ENCODE measurements around the gene PANX1.

The PANX1 gene

GRCh38 chr11:94142308-94143281 is 14.0 kb downstream of the PANX1 start:
- no peak for TF ChIP-seq CTCF (IDR thresholded peaks at IDR 0.05; ENCODE audit: borderline replicate concordance, insufficient read depth, low read depth, low read length)
- H3K4me3 ChIP-seq (ENCODE audit: low read depth, low read length) = no peak overlapping the region

GRCh38 chr11:94144216-94144615 is 15.6 kb downstream of the PANX1 start:
- no peak for TF ChIP-seq CTCF (IDR thresholded peaks at IDR 0.05; ENCODE audit: borderline replicate concordance, insufficient read depth, low read depth, low read length)
- H3K4me3 ChIP-seq (ENCODE audit: low read depth, low read length) = no peak overlapping the region

- no peak overlapping the region for H3K4me3 ChIP-seq (ENCODE audit: low read depth, low read length)
- no peak for TF ChIP-seq CTCF (IDR thresholded peaks at IDR 0.05; ENCODE audit: borderline replicate concordance, insufficient read depth, low read depth, low read length)
Observed at GRCh38 chr11:94144664-94145063, 16.0 kb downstream of the PANX1 start.

- no peak for TF ChIP-seq CTCF (IDR thresholded peaks at IDR 0.05; ENCODE audit: borderline replicate concordance, insufficient read depth, low read depth, low read length)
- no peak overlapping the region for H3K4me3 ChIP-seq (ENCODE audit: low read depth, low read length)
Observed at GRCh38 chr11:94145431-94145830, 16.8 kb downstream of the PANX1 start.

GRCh38 chr11:94145916-94146315 is 17.3 kb downstream of the PANX1 start:
- no peak overlapping the region for H3K4me3 ChIP-seq (ENCODE audit: low read depth, low read length)
- TF ChIP-seq CTCF (IDR thresholded peaks at IDR 0.05; ENCODE audit: borderline replicate concordance, insufficient read depth, low read depth, low read length) = no peak

- TF ChIP-seq CTCF (IDR thresholded peaks at IDR 0.05; ENCODE audit: borderline replicate concordance, insufficient read depth, low read depth, low read length) = no peak
- H3K4me3 ChIP-seq (ENCODE audit: low read depth, low read length) = no peak overlapping the region
Observed at GRCh38 chr11:94147433-94147845, 18.8 kb downstream of the PANX1 start.

GRCh38 chr11:94148189-94148588 is 19.5 kb downstream of the PANX1 start:
- no peak overlapping the region for H3K4me3 ChIP-seq (ENCODE audit: low read depth, low read length)
- TF ChIP-seq CTCF (IDR thresholded peaks at IDR 0.05; ENCODE audit: borderline replicate concordance, insufficient read depth, low read depth, low read length) = no peak
